Spleen (tissue), 7 donors: ENCODE results near the gene ANKRD11.

ENCODE experiments used
- CTCF ChIP-seq, 11 experiments: fragments of 200-600 bp in 7 of 11; fragments of 450-650 bp in 4 of 11; sonication (generic) in 4 of 11; IDR thresholded peaks in 8 of 11; conservative IDR thresholded peaks in 3 of 11; 1 replicate in 7 of 11; 2 replicates in 4 of 11; pipeline versions ENCODE4 v1.4.0 to v1.8.0; 2016 to 2021; ENCODE audit warnings: antibody characterized with exemption in 11 of 11, inconsistent platforms in 4 of 11, mild to moderate bottlenecking in 1 of 11
- POLR2A ChIP-seq, 3 donors: fragments of 450-650 bp; IDR thresholded peaks; one replicate each; pipeline ENCODE4 v1.5.1; 2017; ENCODE audit warnings: antibody characterized with exemption in 3 of 3, mild to moderate bottlenecking in 1 of 3
- POLR2AphosphoS5 ChIP-seq, 3 donors: sonication (generic); formaldehyde crosslinking; IDR thresholded peaks; one replicate each; pipeline ENCODE4 v1.5.1; 2017; ENCODE audit warnings: antibody characterized with exemption in 3 of 3
- donor health status: DM: no; HTN: no; CAD: no; lungs with moderate emphysema.
- donor health status: DM: no; HTN: no; CAD: no.
- donor health status: DM: no; HTN: no; CAD: no.

GRCh38 chr16:89420204-89420603 lies 70.2 kb downstream of the ANKRD11 start:
- TF ChIP-seq CTCF (IDR thresholded peaks at IDR 0.05 in 8 of 11, conservative IDR thresholded peaks at IDR 0.05 in 3 of 11) (no peak), POLR2A (IDR thresholded peaks at IDR 0.05) (no peak), POLR2AphosphoS5 (IDR thresholded peaks at IDR 0.05) (no peak)
